ENCODE results near the gene GPR135.

Gene GPR135

GRCh38 chr14:59478540-59478939, 13.4 kb upstream of the GPR135 start:
- no peak for DNase-seq (ENCODE audit: low spot score)
- no peak for TF ChIP-seq CTCF (IDR thresholded peaks at IDR 0.05)
- Histone ChIP-seq H3K27ac (no peak overlapping the region), H3K4me3 (no peak overlapping the region)

GRCh38 chr14:59475709-59476108, 10.5 kb upstream of the GPR135 start:
- Histone ChIP-seq H3K27ac (no peak overlapping the region), H3K4me3 (no peak overlapping the region)
- DNase-seq (ENCODE audit: low spot score): no peak
- no peak for TF ChIP-seq CTCF (IDR thresholded peaks at IDR 0.05)

DNA sequence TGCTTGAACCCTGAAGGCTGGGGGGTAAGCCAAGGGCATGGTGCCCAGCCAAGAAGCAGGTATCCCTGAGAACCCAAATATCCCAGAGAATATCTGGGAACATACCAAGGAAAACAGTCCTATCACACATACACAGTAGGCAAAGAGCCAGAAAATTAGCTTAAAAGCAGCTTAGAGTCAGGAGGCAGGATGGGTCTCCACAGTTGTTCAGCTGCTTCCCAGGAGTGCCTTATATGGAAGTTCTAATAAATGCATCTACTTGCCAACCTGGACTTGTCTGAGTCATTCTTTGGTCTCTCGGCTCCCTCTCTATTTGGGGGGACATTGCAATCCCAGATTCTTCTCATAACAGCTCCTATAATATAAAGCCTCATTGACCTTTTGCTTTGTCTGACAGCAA, 9.0 kb upstream of the GPR135 start:
- no peak for DNase-seq (ENCODE audit: low spot score)
- Histone ChIP-seq H3K27ac (peak overlapping the region; percentile 6 to 27), H3K4me3 (no peak overlapping the region)
- TF ChIP-seq CTCF (IDR thresholded peaks at IDR 0.05): no peak

GRCh38 chr14:59464486-59465315, 479 bp downstream of the GPR135 start:
- Histone ChIP-seq H3K4me3 (peak overlapping the region; percentile 80), H3K27ac (peak overlapping the region; percentile 90 to 92)
- DNase-seq (ENCODE audit: low spot score): peak; percentile 89
- TF ChIP-seq CTCF (IDR thresholded peaks at IDR 0.05): no peak

DNA sequence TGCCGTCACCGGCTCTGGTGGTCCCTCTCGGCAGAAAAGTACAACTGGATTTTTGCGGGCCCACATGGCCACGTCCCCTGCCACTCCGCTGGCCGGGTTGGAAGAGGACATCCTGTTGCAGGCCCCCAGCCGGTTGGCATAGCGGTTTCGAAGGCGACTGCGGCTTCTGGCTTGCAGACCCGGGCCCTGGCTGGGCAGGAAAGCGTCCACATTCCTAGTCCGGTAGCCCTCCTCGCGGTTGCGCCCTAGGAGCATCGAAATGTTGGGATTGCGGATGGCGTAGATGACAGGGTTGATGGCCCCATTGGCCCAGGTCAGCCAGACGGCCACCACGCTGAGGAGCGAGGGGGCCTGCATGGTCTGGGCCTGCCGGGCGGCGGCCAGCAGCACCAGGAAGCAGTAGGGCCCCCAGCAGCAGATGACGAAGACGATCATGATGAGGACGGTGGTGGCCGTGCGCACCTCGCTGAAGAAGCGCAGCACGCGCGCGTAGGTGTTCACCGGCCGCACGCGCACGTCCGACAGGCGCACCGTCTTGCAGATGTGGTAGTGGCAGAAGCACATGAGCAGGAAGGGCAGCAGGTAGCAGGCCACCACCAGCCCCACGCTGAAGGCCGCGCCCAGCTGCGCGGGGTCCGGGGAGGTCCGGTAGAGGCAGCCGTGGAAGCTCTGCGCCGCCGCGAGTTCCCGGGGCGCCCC, 1.2 kb downstream of the GPR135 start:
- no peak for DNase-seq (ENCODE audit: low spot score)
- Histone ChIP-seq H3K4me3 (peak overlapping the region; percentile 80), H3K27ac (peak overlapping the region; percentile 90 to 92)
- TF ChIP-seq CTCF (IDR thresholded peaks at IDR 0.05): no peak

DNA sequence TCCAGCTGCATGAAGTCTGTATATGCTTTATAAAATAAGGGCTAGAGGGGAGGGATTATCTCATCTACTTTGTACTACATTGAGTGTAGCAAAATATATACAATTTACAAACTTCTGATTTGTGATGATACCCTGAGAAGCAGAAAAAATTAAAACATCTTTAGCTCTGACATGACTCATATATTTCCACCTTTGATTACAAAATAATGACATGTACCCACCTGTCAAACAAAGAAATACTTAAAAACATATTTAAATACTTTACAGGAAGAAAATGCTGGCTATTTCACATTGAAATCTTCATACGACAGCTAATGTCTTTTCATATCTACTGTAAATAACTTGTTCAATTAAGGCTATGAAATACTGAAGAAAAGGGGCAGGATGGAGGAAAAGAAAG, 3.3 kb downstream of the GPR135 start:
- DNase-seq (ENCODE audit: low spot score): no peak
- TF ChIP-seq CTCF (IDR thresholded peaks at IDR 0.05): no peak
- Histone ChIP-seq H3K27ac (no peak overlapping the region), H3K4me3 (no peak overlapping the region)

DNA sequence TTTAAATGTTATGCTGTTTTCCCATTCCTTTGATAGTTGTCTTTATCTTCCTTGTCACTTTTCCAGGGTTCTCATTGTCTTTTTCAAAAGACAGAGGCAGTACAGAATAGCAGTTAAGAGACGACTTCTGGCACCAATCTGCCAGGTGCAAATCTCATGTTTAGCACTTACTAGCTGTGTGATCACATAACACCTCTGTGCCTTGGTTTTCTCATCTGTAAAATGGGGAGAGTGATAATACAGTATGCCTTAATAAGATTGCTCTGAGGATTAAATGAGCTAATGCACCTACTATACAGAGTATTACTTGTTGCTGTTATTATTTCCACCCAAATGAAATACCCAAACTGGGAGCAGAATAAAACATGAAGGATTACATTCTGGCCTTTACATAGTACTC, 4.8 kb downstream of the GPR135 start:
- Histone ChIP-seq H3K27ac (no peak overlapping the region), H3K4me3 (no peak overlapping the region)
- DNase-seq (ENCODE audit: low spot score): no peak
- TF ChIP-seq CTCF (IDR thresholded peaks at IDR 0.05): no peak
